DMS 273 (cell line): ENCODE data around the gene GLIS1.
A peak's percentile ranks its signal among the peaks of the same experiment; 100 is the strongest.

Source experiments
- DNase-seq: peaks from one replicate; lab custom pipeline; 2025; ENCODE audit not compliant: unreplicated experiment; lab: John Stamatoyannopoulos, UW

GLIS1 gene

DNA sequence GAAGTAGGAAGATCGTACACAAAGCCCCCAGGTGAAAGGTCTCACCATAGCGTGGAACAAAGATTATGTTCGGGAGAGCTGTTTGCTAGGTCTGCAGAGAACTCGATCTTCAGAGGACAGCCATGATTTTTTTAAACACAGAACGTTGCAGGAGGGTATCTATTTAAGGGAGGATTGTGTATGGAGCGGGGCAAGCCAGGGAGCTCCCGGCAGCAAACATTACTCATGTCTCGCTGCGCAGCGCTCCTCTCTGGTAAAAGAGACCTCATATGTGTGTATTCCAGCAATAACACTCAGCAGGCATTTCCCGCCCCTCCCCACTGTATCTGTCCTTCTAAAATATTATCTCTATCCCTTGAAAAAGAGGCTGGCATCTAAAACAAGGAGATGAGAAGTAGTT lies 2.7 kb downstream of the GLIS1 start:
- DNase-seq = no peak

DNA sequence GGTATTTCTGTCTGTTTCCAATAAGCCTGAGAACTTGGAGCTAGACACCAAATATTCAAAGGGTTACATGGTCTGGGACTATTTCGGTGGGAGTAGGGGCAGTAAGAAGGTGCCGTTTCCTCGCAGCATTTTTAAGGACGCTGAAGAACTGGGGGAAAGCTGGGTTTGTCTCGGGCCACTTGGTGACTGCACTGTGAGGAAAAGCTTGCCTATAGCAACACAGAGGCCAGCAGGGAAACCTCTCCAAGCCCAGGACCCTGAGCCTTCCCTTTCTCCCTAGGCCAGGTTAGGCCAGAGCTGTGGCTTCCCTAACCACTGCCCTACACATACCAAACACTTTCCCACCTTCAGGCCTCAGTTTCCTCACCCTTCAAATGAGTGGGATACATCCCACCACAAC lies 3.3 kb downstream of the GLIS1 start:
- DNase-seq = no peak

DNA sequence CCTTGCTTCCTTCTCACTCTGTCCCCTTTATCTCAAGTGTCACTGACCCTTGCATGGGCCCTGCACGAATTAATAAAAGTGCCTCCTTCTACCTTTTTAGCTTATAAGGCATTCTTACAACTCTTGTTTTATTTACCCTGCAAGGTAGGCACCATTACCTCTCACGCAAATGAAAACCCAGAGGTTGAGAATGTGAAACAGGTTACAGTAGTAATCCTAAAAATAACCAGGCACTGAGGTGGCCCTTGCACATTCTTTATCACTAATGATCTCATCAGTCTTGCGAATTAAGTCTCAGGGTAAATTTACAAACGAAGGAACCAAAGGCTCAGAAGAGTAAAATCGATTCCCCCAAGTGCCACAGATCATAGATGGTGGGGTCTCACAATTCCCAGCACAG lies 3.7 kb downstream of the GLIS1 start:
- no peak for DNase-seq

- DNase-seq = peak; percentile 30
Measured at GRCh38 chr1:53734650-53735211, 4.2 kb downstream of the GLIS1 start.

DNA sequence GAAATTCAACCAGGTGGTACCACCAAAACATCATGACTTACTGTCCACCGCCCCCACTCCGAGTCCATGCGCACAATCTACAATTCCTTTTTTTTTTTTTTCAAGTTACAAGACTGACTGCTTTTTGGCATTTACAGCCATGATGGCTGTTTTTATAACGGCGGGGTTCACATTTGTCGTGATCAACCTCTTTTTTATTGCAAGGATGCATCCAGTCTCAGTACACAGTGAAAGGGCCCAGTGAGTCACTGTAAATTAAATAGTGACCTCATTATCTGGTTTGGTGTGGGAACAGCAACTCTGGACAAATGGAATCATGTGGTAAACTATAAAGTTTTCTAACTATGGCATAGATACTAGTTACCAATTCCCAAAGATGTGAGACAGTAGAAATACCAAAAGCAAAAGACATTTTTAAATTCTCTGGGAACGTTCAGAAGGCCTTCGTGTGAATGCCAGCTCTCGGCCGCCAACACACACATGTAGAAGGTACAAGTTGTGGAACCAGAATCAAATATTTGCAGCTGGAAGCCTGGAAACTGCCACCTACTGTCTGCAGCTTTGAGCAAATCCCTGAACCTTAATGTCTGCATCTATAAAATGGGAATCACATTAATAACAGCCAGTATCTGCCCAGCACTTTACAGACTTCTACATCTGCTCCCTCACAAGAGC lies 4.9 kb downstream of the GLIS1 start:
- DNase-seq = no peak

- DNase-seq = no peak
Measured at GRCh38 chr1:53733447-53733931, 5.5 kb downstream of the GLIS1 start.

- DNase-seq = no peak
Measured at GRCh38 chr1:53732912-53733317, 6.0 kb downstream of the GLIS1 start.

GRCh38 chr1:53732409-53732808 lies 6.6 kb downstream of the GLIS1 start:
- DNase-seq = no peak

- no peak for DNase-seq
Measured at GRCh38 chr1:53731779-53732305, 7.1 kb downstream of the GLIS1 start.

DNA sequence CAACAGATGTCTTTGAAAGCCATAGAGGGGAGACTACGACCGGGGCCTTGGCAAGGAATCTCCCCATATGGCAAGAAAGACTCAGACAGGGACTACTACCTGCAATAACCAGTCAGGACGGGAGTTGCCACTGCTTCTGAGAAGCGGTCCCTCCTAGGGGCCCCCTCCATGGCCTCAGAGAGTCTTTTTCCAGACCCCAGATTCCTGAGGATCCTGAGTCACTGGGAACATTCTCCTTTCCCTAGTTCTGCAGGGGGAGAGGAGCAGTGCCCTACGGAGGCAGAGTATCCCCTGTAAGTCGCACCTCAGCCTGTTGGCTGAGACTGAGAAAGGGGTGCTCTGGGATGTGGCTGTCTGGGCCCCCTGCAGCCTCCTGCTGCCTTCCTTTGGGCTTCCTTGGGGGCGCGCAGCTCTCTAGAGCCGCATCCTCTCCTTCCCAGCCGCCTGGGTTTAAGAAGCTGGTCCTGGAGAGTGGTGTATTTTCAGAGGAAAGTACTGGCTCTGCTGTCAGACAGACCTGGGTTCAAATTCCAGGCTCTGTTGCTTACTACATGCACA lies 7.8 kb downstream of the GLIS1 start:
- no peak for DNase-seq

DNA sequence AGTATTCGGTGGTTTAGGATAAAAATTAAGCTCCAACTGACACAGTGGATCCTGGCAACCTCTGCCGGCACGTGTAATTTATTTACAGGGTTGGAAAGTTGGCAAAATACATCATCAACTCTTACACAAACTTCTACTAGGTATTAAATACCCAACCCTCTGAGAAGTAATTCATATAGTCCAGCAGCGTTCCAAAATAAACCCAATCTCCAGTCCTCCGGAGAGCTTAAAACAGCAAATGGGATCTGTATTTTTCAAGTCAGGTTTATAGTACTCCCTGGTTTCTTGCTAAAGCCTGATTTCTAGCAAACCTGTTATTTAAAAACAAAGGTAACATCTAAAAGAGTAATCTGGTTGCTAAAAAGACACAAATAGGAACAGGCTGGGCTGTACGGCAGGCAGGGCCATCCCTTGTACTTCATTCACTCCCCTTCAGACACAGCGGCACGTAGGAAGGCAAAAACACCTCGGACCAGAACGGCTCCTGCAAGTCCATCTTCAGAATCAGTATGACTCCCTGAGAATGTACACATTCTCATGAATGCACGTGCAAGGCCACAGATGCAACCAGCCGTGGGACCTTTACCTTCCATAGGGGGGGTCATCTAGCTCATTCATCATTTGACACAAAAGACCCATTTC lies 8.6 kb downstream of the GLIS1 start:
- no peak for DNase-seq

DNA sequence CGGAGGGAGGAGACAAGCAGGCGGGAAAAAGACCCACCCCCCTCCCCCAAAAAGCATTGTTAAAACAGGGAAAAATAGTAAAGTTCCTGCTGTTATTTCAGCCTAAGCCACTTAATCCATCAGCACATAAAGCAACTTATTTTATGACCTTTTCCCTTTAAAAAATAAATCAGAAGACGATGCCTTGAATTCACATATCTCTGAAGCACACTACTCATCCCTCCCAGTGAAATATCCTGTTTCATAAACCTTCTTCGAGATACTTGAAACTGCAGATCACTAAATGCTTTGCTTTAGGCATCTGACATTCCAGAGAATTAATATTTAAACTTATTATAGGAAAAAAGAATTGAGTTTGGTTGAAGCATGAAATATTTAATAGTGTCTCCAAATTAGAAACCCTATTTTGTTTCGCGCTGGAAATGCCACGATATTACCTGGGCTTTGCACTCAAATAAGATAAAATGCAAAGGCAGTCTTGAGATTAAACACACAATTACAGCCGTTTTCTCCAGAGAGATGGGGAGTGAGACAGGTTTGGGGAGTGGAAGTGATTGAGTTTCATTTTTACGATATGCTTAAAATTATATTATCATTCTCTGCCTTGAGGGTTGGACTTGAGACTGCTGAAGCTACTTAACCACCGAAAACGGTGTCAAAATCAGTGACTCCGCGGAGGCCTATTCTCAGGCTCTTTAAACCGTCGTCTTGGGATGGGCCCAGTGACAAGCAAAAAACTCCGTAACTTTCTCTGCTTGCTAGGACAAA lies 9.3 kb downstream of the GLIS1 start:
- no peak for DNase-seq

DNA sequence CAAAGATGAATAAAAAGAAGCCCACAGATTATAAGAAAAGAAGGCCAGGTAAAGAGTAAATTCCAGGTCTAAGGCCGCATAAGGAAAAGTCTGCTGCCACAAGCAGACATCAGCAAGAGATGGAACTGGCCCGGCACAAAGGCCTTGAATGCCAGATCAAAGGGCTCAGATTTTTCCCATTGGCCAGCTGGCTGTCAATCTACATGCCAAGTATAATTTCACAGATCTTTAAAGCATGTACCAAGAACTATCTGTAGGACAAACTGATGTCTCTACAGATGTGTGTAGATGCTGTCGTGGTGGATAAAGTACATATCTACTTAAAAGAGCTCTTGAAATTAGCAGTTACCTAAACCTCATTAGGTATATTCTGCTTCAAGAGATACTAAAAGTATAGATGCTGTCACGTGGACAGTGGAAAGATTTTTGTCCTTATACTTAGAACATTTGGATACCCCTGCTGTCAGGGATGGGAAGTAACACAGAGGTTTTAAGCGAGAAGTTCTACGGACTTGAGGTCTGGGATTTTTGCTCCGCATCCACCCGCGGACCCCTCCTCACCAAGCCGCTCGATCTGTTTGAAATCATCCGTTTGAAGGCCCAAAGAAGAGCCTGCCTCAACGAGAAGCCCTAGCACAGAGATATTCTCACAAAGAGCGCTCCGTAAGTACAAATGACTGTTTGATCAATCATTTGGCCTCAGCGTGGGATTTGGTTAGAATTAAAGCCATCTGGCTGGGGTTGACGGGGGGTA lies 10.1 kb downstream of the GLIS1 start:
- DNase-seq = no peak

GRCh38 chr1:53728196-53728595 lies 10.8 kb downstream of the GLIS1 start:
- no peak for DNase-seq

DNA sequence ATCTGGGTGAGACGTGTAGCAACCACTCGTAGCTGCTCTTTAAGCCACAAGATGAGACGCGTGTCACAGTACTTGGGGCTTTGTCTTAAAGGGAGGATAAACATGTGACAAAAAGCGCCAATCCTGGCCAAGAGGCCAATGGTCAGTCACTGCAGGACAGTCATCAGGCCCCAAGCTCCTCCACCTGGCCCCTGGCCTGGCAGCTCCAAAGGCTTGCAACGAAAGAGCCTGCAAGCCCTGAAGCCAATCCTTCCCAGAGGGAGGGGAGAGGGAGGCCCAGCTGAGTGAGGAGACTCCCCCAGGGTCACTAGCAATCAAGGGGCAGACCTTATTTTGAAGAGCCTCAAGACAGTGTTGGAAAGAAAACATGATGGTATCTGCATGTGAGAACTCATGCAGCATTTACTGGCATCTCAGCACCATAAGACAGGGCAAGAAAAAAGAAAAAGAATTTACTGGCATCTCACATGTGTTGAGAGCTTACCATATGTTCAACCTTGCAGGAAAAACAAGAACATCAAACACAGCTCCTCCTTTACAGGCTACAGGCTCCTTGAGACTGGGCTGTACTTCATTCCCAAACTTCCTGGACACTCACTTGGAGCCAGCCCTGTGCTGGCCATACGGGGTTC lies 11.4 kb downstream of the GLIS1 start:
- no peak for DNase-seq

- no peak for DNase-seq
Measured at GRCh38 chr1:53726009-53726600, 12.9 kb downstream of the GLIS1 start.

GRCh38 chr1:53725238-53725689 lies 13.7 kb downstream of the GLIS1 start:
- peak; percentile 68 for DNase-seq

DNA sequence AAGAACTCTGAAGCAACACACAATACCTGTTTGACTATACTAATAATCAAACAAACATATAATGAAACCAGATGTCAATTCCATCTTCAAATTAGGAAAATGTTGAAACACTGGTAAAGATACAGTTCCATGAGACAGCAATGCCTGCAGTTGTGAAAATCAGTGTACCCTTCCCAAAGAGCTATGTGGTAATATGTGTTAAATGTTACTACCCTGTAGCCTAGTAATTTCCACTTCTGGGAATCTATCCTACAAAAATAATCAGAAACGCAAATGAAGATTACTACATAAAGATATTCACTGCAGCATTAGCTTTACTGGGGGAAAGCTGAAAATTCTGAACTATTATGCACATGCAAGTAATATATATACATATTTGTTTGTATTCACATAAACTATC lies 16.9 kb downstream of the GLIS1 start:
- no peak for DNase-seq

GRCh38 chr1:53721088-53721487 lies 17.9 kb downstream of the GLIS1 start:
- DNase-seq = no peak

GRCh38 chr1:53719469-53719868 lies 19.5 kb downstream of the GLIS1 start:
- no peak for DNase-seq
